ENCODE data around the gene ORMDL3.

GRCh38 chr17:39966771-39967170 lies 39.4 kb upstream of the ORMDL3 start:
- TF ChIP-seq CTCF (conservative IDR thresholded peaks at IDR 0.05; ENCODE audit: low read length) (no peak), EZH2phosphoT487 (IDR thresholded peaks at IDR 0.05; ENCODE audit: borderline replicate concordance, low read depth, low read length) (no peak)
